Lower lobe of right lung (tissue), 2 donors: ENCODE measurements around the gene CATSPER3. TPM values are rescaled to one million over a fixed set of nuclear protein-coding genes. Genes with fewer than 3 reads are reported as not detected.

Source experiments
- ATAC-seq, 2 donors: fragments of 200-7000 bp; cut with Tn5 transposase; one replicate each; pipeline ENCODE4 v1.9.1; 2020 to 2022; ENCODE audit warnings: mild to moderate bottlenecking in 2 of 2, moderate library complexity in 2 of 2
- DNase-seq: peaks from one replicate; pipeline ENCODE4 v3.0.0-alpha.2; 2020
- H3K27ac ChIP-seq: fragments of 200-600 bp; one replicate; pipeline ENCODE4 v1.8.0; 2022
- H3K27me3 ChIP-seq: fragments of 200-600 bp; one replicate; pipeline ENCODE4 v1.8.0; 2022; ENCODE audit warnings: low read depth
- H3K36me3 ChIP-seq: fragments of 200-600 bp; one replicate; pipeline ENCODE4 v1.8.0; 2022; ENCODE audit warnings: mild to moderate bottlenecking
- H3K4me1 ChIP-seq: fragments of 200-600 bp; one replicate; pipeline ENCODE4 v1.8.0; 2022
- H3K4me3 ChIP-seq: fragments of 200-600 bp; one replicate; pipeline ENCODE4 v1.8.0; 2022; ENCODE audit warnings: mild to moderate bottlenecking
- H3K9me3 ChIP-seq: fragments of 200-600 bp; one replicate; pipeline ENCODE4 v1.8.0; 2022
- CTCF ChIP-seq: fragments of 200-600 bp; IDR thresholded peaks from one replicate; pipeline ENCODE4 v1.8.0; 2022; ENCODE audit warnings: antibody characterized with exemption, mild to moderate bottlenecking
- intact Hi-C: fragments of 100-400 bp; cut with DNase I; formaldehyde crosslinking; loops from one replicate; pipeline ENCODE4 v1.11.0; 2022
- total RNA-seq: library from RNA; stranded (reverse); fragmentation: NEBNext Ultra II Directional; extraction: Animal tissue kit (Norgen Biotek cat#: 25700); gene quantifications from one replicate; pipeline ENCODE4 v1.2.1, GENCODE V29; 2021
- donor health status: DM: no; HTN: yes; CAD: no; lungs with severe emphysema.

Gene CATSPER3
- total RNA-seq, 1 donor from 2014 or later: 0.68 TPM

GRCh38 chr5:135034236-135034962, 66.7 kb downstream of the CATSPER3 start:
- Histone ChIP-seq H3K27me3 (peaks cover 96% of the 10 kb centered on the region), H3K4me1 (peaks cover 39% of the 10 kb centered on the region), H3K9me3 (no peaks in the 10 kb centered on the region), H3K4me3 (peak overlapping the region; percentile 50), H3K36me3 (no peaks in the 10 kb centered on the region), H3K27ac (no peak overlapping the region)
- intact Hi-C loops: no loop called here
- no peak for TF ChIP-seq CTCF
- DNase-seq (peak; percentile 52), ATAC-seq (peak; percentile 4 to 42)

- TF ChIP-seq CTCF: no peak
- Histone ChIP-seq H3K27ac (no peak overlapping the region), H3K9me3 (no peaks in the 10 kb centered on the region), H3K27me3 (peaks cover 96% of the 10 kb centered on the region), H3K4me3 (no peak overlapping the region), H3K4me1 (peaks cover 44% of the 10 kb centered on the region), H3K36me3 (no peaks in the 10 kb centered on the region)
- ATAC-seq (no peak), DNase-seq (peak; percentile 24)
- intact Hi-C loops: no loop called here
Observed at GRCh38 chr5:135034963-135035677, 67.4 kb downstream of the CATSPER3 start.

GRCh38 chr5:135035678-135036030, 67.9 kb downstream of the CATSPER3 start:
- H3K27me3 ChIP-seq: peaks cover 96% of the 10 kb centered on the region
- ATAC-seq: no peak
- intact Hi-C loops: no loop called here

GRCh38 chr5:135036405-135036804, 68.7 kb downstream of the CATSPER3 start:
- no peak for ATAC-seq
- intact Hi-C loops: no loop called here
- no peak overlapping the region for H3K27ac ChIP-seq
- peaks cover 34% of the 10 kb centered on the region for H3K4me1 ChIP-seq
- TF ChIP-seq CTCF: no peak
- no peaks in the 10 kb centered on the region for H3K36me3 ChIP-seq
- H3K9me3 ChIP-seq: no peaks in the 10 kb centered on the region
- DNase-seq: peak; percentile 14
- H3K4me3 ChIP-seq: no peak overlapping the region
- peaks cover 96% of the 10 kb centered on the region for H3K27me3 ChIP-seq

More at GRCh38 chr5:135035678-135036030, 67.9 kb downstream of the CATSPER3 start:
- DNase-seq: peak; percentile 25
- Histone ChIP-seq H3K36me3 (no peaks in the 10 kb centered on the region), H3K9me3 (no peaks in the 10 kb centered on the region), H3K27ac (no peak overlapping the region), H3K4me3 (no peak overlapping the region), H3K4me1 (peaks cover 42% of the 10 kb centered on the region)
- TF ChIP-seq CTCF: no peak

- peak; percentile 24 for DNase-seq
- no peak for TF ChIP-seq CTCF
- intact Hi-C loops: no loop called here
- no peak overlapping the region for H3K4me3 ChIP-seq
- H3K36me3 ChIP-seq: no peaks in the 10 kb centered on the region
- no peaks in the 10 kb centered on the region for H3K9me3 ChIP-seq
- H3K27ac ChIP-seq: no peak overlapping the region
- ATAC-seq: no peak
- H3K27me3 ChIP-seq: peaks cover 95% of the 10 kb centered on the region
- H3K4me1 ChIP-seq: peaks cover 27% of the 10 kb centered on the region
Observed at GRCh38 chr5:135037519-135038204, 70.0 kb downstream of the CATSPER3 start.
